IPS-15b (cell line): ENCODE data around the gene YY1.
"Not testable (repeated sequence)": the region's sequence is repeated elsewhere in the genome, so short reads cannot be mapped to it uniquely, and the experiment has no call there.

ENCODE experiments used
- H3K27me3 ChIP-seq: one replicate; pipeline ENCODE4 v1.6.1; 2013; ENCODE audit warnings: low read length; ENCODE audit not compliant: control insufficient read depth, insufficient read depth
- H3K36me3 ChIP-seq: one replicate; pipeline ENCODE4 v1.6.1; 2013; ENCODE audit warnings: low read length; ENCODE audit not compliant: control insufficient read depth, insufficient read depth
- H3K4me1 ChIP-seq: one replicate; pipeline ENCODE4 v1.6.1; 2013; ENCODE audit warnings: mild to moderate bottlenecking, low read length; ENCODE audit not compliant: control insufficient read depth, insufficient read depth
- H3K4me3 ChIP-seq: one replicate; pipeline ENCODE4 v1.5.1; 2013; ENCODE audit warnings: low read depth, low read length
- H3K9ac ChIP-seq: one replicate; pipeline ENCODE4 v1.6.1; 2013; ENCODE audit warnings: low read depth, mild to moderate bottlenecking, low read length
- H3K9me3 ChIP-seq: one replicate; pipeline ENCODE4 v1.6.1; 2013; ENCODE audit warnings: mild to moderate bottlenecking, low read length; ENCODE audit not compliant: control insufficient read depth, insufficient read depth

Gene YY1

GRCh38 chr14:100296729-100297128 is 57.8 kb downstream of the YY1 start:
- H3K4me1 ChIP-seq, H3K9me3 ChIP-seq, H3K4me3 ChIP-seq, H3K27me3 ChIP-seq, H3K9ac ChIP-seq: not testable (repeated sequence)
- H3K36me3 ChIP-seq = peaks cover 37% of the 10 kb centered on the region

- H3K9ac ChIP-seq = no peak overlapping the region
- no peak overlapping the region for H3K4me3 ChIP-seq
- H3K36me3 ChIP-seq = peaks cover 28% of the 10 kb centered on the region
These were observed 58.7 kb downstream of the YY1 start for GRCh38 chr14:100297320-100298300.

GRCh38 chr14:100298551-100299237 is 59.8 kb downstream of the YY1 start:
- Histone ChIP-seq H3K4me3 (no peak overlapping the region), H3K4me1 (peaks cover 3% of the 10 kb centered on the region), H3K36me3 (peaks cover 25% of the 10 kb centered on the region), H3K9ac (no peak overlapping the region), H3K27me3 (no peaks in the 10 kb centered on the region), H3K9me3 (no peaks in the 10 kb centered on the region)

More at GRCh38 chr14:100297320-100298300, 58.7 kb downstream of the YY1 start:
- Histone ChIP-seq H3K4me1 (no peaks in the 10 kb centered on the region), H3K9me3 (no peaks in the 10 kb centered on the region), H3K27me3 (no peaks in the 10 kb centered on the region)

- H3K4me1 ChIP-seq = peaks cover 8% of the 10 kb centered on the region
- no peak overlapping the region for H3K4me3 ChIP-seq
- H3K36me3 ChIP-seq = peaks cover 26% of the 10 kb centered on the region
- no peaks in the 10 kb centered on the region for H3K9me3 ChIP-seq
- H3K27me3 ChIP-seq = no peaks in the 10 kb centered on the region
- no peak overlapping the region for H3K9ac ChIP-seq
These were observed 60.3 kb downstream of the YY1 start for GRCh38 chr14:100299238-100299560.

- Histone ChIP-seq H3K9me3 (no peaks in the 10 kb centered on the region), H3K27me3 (no peaks in the 10 kb centered on the region), H3K36me3 (peaks cover 21% of the 10 kb centered on the region), H3K9ac (no peak overlapping the region), H3K4me3 (no peak overlapping the region), H3K4me1 (peaks cover 11% of the 10 kb centered on the region)
These were observed 63.7 kb downstream of the YY1 start for GRCh38 chr14:100302616-100303015.

DNA sequence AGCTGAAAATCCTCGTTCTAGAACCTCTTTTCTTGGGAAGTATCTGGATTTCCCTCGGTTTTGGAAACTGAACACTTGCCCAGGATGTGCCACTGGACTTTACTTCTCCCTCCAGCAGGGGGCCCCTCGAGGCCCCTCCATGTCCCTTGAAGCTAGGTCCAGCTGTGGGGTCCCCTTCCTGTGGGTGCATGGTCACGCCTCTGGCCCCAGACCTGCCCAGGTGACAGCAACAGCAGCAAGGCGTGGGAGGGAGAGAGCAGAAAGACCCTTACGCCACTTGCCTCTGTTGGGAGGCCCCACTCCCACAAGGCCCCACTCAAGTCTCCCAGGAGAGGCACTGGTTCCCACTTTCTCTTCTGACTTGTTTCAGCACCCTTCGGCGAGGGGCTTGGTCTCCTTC is 64.2 kb downstream of the YY1 start:
- H3K4me3 ChIP-seq = no peak overlapping the region
- no peak overlapping the region for H3K9ac ChIP-seq
- peaks cover 16% of the 10 kb centered on the region for H3K4me1 ChIP-seq
- no peaks in the 10 kb centered on the region for H3K9me3 ChIP-seq
- H3K27me3 ChIP-seq = no peaks in the 10 kb centered on the region
- peaks cover 21% of the 10 kb centered on the region for H3K36me3 ChIP-seq

- no peaks in the 10 kb centered on the region for H3K9me3 ChIP-seq
- H3K36me3 ChIP-seq = peaks cover 15% of the 10 kb centered on the region
- no peaks in the 10 kb centered on the region for H3K27me3 ChIP-seq
- H3K9ac ChIP-seq = peak overlapping the region; percentile 16
- peak overlapping the region; percentile 84 for H3K4me3 ChIP-seq
- peaks cover 17% of the 10 kb centered on the region for H3K4me1 ChIP-seq
These were observed 65.0 kb downstream of the YY1 start for GRCh38 chr14:100303925-100304324.

GRCh38 chr14:100304825-100305323 is 65.9 kb downstream of the YY1 start:
- Histone ChIP-seq H3K36me3 (peaks cover 12% of the 10 kb centered on the region), H3K9ac (peak overlapping the region; percentile 73), H3K27me3 (no peaks in the 10 kb centered on the region), H3K9me3 (no peaks in the 10 kb centered on the region), H3K4me3 (peak overlapping the region; percentile 84), H3K4me1 (peaks cover 19% of the 10 kb centered on the region)

DNA sequence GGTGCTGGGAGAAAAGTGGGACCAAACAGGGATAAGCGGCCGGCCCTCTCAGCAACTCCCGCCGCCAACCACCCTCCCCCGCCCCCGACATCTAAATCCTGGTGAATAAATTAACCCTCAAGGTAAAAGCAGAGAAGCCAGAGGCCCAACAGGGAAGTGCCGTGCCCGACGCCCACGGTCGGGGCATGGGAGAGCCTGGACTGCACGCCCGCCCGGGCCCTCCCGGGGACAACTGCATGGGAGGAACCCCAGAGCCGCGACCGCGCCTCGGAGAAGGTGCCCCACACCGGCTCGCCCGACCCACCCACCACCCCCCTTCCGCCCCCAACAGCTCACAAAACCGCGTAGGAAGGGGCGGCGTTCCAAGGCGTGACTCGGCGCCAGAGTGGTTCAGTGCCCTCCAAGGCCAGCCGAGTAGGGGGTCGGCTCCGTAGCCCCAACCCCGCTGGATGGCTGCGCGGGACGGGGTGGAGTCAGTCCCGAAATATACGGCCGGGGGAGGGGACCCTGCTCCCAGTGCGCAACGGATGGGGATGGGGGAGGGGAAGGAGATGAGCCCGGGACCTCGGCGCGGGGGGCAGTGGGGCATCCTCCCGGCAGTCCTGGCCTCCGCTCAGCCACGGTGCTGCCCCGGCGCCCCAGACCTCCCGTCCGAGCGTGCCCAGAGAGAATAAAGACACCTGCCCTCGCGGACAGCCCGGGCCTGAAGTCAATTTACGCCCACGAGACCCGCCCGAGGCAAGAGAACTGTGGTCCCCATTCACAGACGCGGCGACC is 66.6 kb downstream of the YY1 start:
- Histone ChIP-seq H3K9me3 (no peaks in the 10 kb centered on the region), H3K4me3 (peak overlapping the region; percentile 84), H3K9ac (peak overlapping the region; percentile 73), H3K27me3 (no peaks in the 10 kb centered on the region), H3K4me1 (peaks cover 19% of the 10 kb centered on the region), H3K36me3 (peaks cover 12% of the 10 kb centered on the region)

DNA sequence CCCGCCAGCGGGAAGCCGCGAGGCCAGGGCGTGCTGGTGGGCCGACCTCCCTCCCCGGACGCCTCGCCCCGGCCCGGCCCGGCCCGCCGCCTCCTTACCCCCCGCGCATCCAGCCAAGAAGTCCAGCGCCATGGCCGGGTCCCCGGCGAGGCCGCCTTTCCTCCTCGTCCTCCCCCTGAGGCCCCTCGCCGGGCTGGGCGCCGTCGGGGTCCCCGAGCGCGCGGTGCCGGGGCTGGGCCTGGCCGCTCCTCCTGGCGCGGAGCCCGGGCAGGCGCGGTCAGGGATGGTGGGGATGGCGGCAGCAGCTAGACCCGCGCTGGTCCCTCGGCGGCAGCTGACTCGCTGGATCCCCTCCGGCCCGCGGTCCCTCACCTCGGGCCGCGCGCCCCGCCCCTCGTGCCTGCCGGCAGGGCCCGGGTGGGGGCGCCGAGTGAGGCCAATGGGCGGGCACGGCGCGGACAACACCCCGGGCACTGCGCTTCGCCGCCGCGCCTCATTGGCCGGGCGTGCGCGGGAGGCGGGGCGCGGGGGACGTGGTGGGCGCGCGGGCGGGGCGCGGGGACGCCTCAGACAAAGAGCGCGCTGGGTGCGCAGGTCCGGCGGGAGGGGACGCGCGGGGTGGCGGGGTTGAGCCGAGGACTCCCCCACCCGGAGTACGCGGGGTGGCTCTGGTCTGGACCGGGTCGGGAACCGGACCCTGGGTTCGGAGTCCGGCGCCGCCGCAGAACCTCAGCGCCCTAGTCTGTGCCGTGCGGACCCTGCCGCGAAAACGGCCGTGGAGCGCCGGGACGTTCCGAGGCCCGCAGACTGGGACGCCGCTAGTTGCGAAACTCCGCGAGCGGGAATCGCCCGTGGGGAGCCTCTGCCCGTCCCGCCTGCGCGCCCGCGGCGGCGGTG is 67.4 kb downstream of the YY1 start, which contains the start of gene SLC25A29:
Gene SLC25A29 (minus strand): TSS at position 344 of the 897 bp plus-strand sequence. CDS start 212 bp downstream, at position 132.
- Histone ChIP-seq H3K27me3 (no peaks in the 10 kb centered on the region), H3K4me3 (peak within 1 kb of the TSS; percentile 90), H3K9ac (peak within 1 kb of the TSS; percentile 83), H3K9me3 (no peaks in the 10 kb centered on the region), H3K36me3 (peaks cover 12% of the 10 kb centered on the region), H3K4me1 (peaks cover 19% of the 10 kb centered on the region)
